HCT116 (cell line): Measurements from ENCODE around the gene LEMD3. TPM values are rescaled to one million over a fixed set of nuclear protein-coding genes. Genes with fewer than 3 reads are reported as not detected.

Source experiments
- ATAC-seq: fragments of 200-7000 bp; cut with Tn5 transposase; 2 replicates; pipeline ENCODE4 v1.9.1; 2020; ENCODE audit warnings: mild to moderate bottlenecking, moderate library complexity
- BruUV-seq: library from RNA; stranded (reverse); fragments of 400-500 nt; replicated peaks from 2 replicates; lab custom pipeline; 2021; lab: Mats Ljungman, UMichigan
- CTCF ChIA-PET: fragments of 300-600 bp; sonication (Branson Sonifier 250); formaldehyde crosslinking; loops from one replicate; lab custom pipeline; 2021; ENCODE audit warnings: antibody characterized with exemption; lab: Charles Lee
- POLR2A ChIA-PET: fragments of 300-600, 350-600 bp; sonication (Branson Sonifier 250); formaldehyde crosslinking; loops from one replicate; lab custom pipeline; 2021; ENCODE audit warnings: antibody characterized with exemption; lab: Charles Lee
- RAD21 ChIA-PET, 2 experiments: fragments of 300-600 bp; sonication (Branson Sonifier 250); formaldehyde crosslinking; loops; one replicate each; lab custom pipeline; 2023; ENCODE audit warnings: low total read pairs in 2 of 2; ENCODE audit not compliant: uncharacterized antibody in 2 of 2, unreplicated experiment in 2 of 2, low non-redundant PET in 1 of 2; lab: Charles Lee
- DNase-seq: peaks from one replicate; pipeline ENCODE4 v3.0.0-alpha.2; 2010; ENCODE audit warnings: low read depth, low spot score
- H2AFZ ChIP-seq: fragments of 200-600 bp; shearing (Covaris generic), sonication (generic); 2 replicates; pipeline ENCODE4 v1.6.1; 2017; ENCODE audit warnings: low read depth, mixed run types, mixed read lengths, antibody characterized with exemption, low read length; ENCODE audit not compliant: poor library complexity, severe bottlenecking
- H3K27ac ChIP-seq: 2 replicates; pipeline ENCODE4 v1.5.1; 2012; ENCODE audit warnings: low read depth, low read length
- H3K27me3 ChIP-seq: fragments of 200-600 bp; sonication (generic); 2 replicates; pipeline ENCODE4 v1.6.1; 2016; ENCODE audit warnings: mixed run types, low read length, mixed read lengths; ENCODE audit not compliant: insufficient read depth
- H3K36me3 ChIP-seq, 2 experiments: fragments of 200-500 bp in 1 of 2; fragments of 200-600 bp in 1 of 2; sonication (Bioruptor generic) in 1 of 2; sonication (generic) in 1 of 2; 2 replicates each; pipeline versions ENCODE4 v1.5.1 to v1.6.1; 2014 to 2016; ENCODE audit warnings: low read length in 2 of 2, inconsistent platforms in 1 of 2, mixed read lengths in 1 of 2, mixed run types in 1 of 2; ENCODE audit not compliant: insufficient read depth in 2 of 2, control insufficient read depth in 1 of 2
- H3K4me1 ChIP-seq, 2 experiments: fragments of 200-600 bp in 1 of 2; sonication (generic) in 1 of 2; 2 replicates each; pipeline versions ENCODE4 v1.5.1 to v1.6.1; 2012 to 2017; ENCODE audit warnings: low read length in 2 of 2, inconsistent platforms in 1 of 2, mild to moderate bottlenecking in 1 of 2, mixed read lengths in 1 of 2, mixed run types in 1 of 2, moderate library complexity in 1 of 2; ENCODE audit not compliant: insufficient read depth in 2 of 2, control insufficient read depth in 1 of 2
- H3K4me2 ChIP-seq: fragments of 200-600 bp; sonication (generic); 2 replicates; pipeline ENCODE4 v1.6.1; 2017; ENCODE audit warnings: mixed run types, low read length, mixed read lengths
- H3K4me3 ChIP-seq, 2 experiments: fragments of 200-600 bp in 1 of 2; sonication (generic) in 1 of 2; replicated peaks in 1 of 2; 2 replicates each; pipeline ENCODE4 v1.5.1; 2011 to 2016; ENCODE audit warnings: low read length in 2 of 2, control low read depth in 1 of 2, low read depth in 1 of 2, mild to moderate bottlenecking in 1 of 2, mixed read lengths in 1 of 2, mixed run types in 1 of 2
- H3K79me2 ChIP-seq: fragments of 200-600 bp; sonication (generic); 2 replicates; pipeline ENCODE4 v1.6.1; 2017; ENCODE audit warnings: mild to moderate bottlenecking, mixed run types, low read length, moderate library complexity, mixed read lengths; ENCODE audit not compliant: insufficient read depth
- H3K9ac ChIP-seq: fragments of 200-600 bp; sonication (generic); 2 replicates; pipeline ENCODE4 v1.6.1; 2016; ENCODE audit warnings: low read length, mixed read lengths
- H3K9me2 ChIP-seq: fragments of 200-600 bp; sonication (generic), shearing (Covaris generic); 2 replicates; pipeline ENCODE4 v1.6.1; 2017; ENCODE audit warnings: mixed run types, mild to moderate bottlenecking, moderate library complexity; ENCODE audit not compliant: insufficient read depth
- H3K9me3 ChIP-seq, 2 experiments: fragments of 200-500 bp in 1 of 2; fragments of 200-600 bp in 1 of 2; sonication (Bioruptor generic) in 1 of 2; sonication (generic) in 1 of 2; 2 replicates each; pipeline ENCODE4 v1.6.1; 2014 to 2017; ENCODE audit warnings: low read length in 2 of 2, mixed read lengths in 2 of 2, inconsistent platforms in 1 of 2, low read depth in 1 of 2, mild to moderate bottlenecking in 1 of 2, mixed run types in 1 of 2, moderate library complexity in 1 of 2; ENCODE audit not compliant: control insufficient read depth in 1 of 2, insufficient read depth in 1 of 2
- H4K20me1 ChIP-seq: fragments of 200-600 bp; sonication (generic), shearing (Covaris generic); 2 replicates; pipeline ENCODE4 v1.6.1; 2017; ENCODE audit warnings: mixed run types, mild to moderate bottlenecking, moderate library complexity; ENCODE audit not compliant: insufficient read depth
- ATF3 ChIP-seq: IDR thresholded peaks from 2 replicates; pipeline ENCODE4 v1.6.1; 2012
- CEBPB ChIP-seq: IDR thresholded peaks from 2 replicates; pipeline ENCODE4 v1.6.1; 2012; ENCODE audit warnings: low read depth
- EGR1 ChIP-seq: IDR thresholded peaks from 2 replicates; pipeline ENCODE4 v1.6.1; 2012; ENCODE audit warnings: low read depth
- EZH2 ChIP-seq: fragments of 200-600 bp; sonication (generic); IDR thresholded peaks from 2 replicates; pipeline ENCODE4 v1.6.1; 2017; ENCODE audit warnings: antibody characterized with exemption, mixed run types
- FOSL1 ChIP-seq: IDR thresholded peaks from 2 replicates; pipeline ENCODE4 v1.6.1; 2012; ENCODE audit warnings: low read depth
- MAX ChIP-seq: IDR thresholded peaks from 2 replicates; pipeline ENCODE4 v1.6.1; 2012
- POLR2A ChIP-seq: IDR thresholded peaks from 2 replicates; pipeline ENCODE4 v1.7.0; 2011; ENCODE audit warnings: borderline replicate concordance; ENCODE audit not compliant: insufficient read depth, insufficient read length; ENCODE audit errors: extremely low read depth
- SIN3A ChIP-seq: IDR thresholded peaks from 2 replicates; pipeline ENCODE4 v1.6.1; 2012; ENCODE audit warnings: low read depth
- SRF ChIP-seq: IDR thresholded peaks from 2 replicates; pipeline ENCODE4 v1.6.1; 2012; ENCODE audit warnings: low read depth
- ZBTB33 ChIP-seq: IDR thresholded peaks from 2 replicates; pipeline ENCODE4 v1.6.1; 2011; ENCODE audit warnings: mild to moderate bottlenecking, low read length, moderate library complexity; ENCODE audit not compliant: insufficient replicate concordance; ENCODE audit errors: extremely low read depth
- ZFX ChIP-seq: fragments of 450-650 bp; IDR thresholded peaks from 2 replicates; pipeline ENCODE4 v1.6.1; 2017
- intact Hi-C: fragments of 100-400 bp; cut with micrococcal nuclease; formaldehyde crosslinking; loops from 2 replicates; pipeline ENCODE4 v1.10.0; 2022
- total RNA-seq: library from RNA; stranded (reverse); gene quantifications from one replicate; pipeline ENCODE4 v1.2.1, GENCODE V29; 2021; ENCODE audit not compliant: unreplicated experiment
- TF ChIP-seq, protein P1 (sequence below): IDR thresholded peaks from 2 replicates; pipeline ENCODE4 v1.6.1; 2012; ENCODE audit warnings: low read depth
- TF ChIP-seq, protein P2 (sequence below), 3 experiments: fragments of 200-600 bp in 1 of 3; sonication (generic) in 1 of 3; IDR thresholded peaks in 2 of 3; conservative IDR thresholded peaks in 1 of 3; 2 replicates each; pipeline ENCODE4 v1.5.1; 2012 to 2017; ENCODE audit warnings: low read depth in 2 of 3, low read length in 2 of 3, antibody characterized with exemption in 1 of 3, borderline replicate concordance in 1 of 3, control low read depth in 1 of 3, mild to moderate bottlenecking in 1 of 3, mixed read lengths in 1 of 3, mixed run types in 1 of 3, moderate library complexity in 1 of 3; ENCODE audit not compliant: insufficient read depth in 1 of 3

The LEMD3 gene
- total RNA-seq, 1 experiment from 2014 or later: 28.7 TPM

GRCh38 chr12:65194949-65195348, 25.6 kb downstream of the LEMD3 start (continued):
- TF ChIP-seq, protein P1, sequence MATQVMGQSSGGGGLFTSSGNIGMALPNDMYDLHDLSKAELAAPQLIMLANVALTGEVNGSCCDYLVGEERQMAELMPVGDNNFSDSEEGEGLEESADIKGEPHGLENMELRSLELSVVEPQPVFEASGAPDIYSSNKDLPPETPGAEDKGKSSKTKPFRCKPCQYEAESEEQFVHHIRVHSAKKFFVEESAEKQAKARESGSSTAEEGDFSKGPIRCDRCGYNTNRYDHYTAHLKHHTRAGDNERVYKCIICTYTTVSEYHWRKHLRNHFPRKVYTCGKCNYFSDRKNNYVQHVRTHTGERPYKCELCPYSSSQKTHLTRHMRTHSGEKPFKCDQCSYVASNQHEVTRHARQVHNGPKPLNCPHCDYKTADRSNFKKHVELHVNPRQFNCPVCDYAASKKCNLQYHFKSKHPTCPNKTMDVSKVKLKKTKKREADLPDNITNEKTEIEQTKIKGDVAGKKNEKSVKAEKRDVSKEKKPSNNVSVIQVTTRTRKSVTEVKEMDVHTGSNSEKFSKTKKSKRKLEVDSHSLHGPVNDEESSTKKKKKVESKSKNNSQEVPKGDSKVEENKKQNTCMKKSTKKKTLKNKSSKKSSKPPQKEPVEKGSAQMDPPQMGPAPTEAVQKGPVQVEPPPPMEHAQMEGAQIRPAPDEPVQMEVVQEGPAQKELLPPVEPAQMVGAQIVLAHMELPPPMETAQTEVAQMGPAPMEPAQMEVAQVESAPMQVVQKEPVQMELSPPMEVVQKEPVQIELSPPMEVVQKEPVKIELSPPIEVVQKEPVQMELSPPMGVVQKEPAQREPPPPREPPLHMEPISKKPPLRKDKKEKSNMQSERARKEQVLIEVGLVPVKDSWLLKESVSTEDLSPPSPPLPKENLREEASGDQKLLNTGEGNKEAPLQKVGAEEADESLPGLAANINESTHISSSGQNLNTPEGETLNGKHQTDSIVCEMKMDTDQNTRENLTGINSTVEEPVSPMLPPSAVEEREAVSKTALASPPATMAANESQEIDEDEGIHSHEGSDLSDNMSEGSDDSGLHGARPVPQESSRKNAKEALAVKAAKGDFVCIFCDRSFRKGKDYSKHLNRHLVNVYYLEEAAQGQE: no peak
- TF ChIP-seq, protein P2, sequence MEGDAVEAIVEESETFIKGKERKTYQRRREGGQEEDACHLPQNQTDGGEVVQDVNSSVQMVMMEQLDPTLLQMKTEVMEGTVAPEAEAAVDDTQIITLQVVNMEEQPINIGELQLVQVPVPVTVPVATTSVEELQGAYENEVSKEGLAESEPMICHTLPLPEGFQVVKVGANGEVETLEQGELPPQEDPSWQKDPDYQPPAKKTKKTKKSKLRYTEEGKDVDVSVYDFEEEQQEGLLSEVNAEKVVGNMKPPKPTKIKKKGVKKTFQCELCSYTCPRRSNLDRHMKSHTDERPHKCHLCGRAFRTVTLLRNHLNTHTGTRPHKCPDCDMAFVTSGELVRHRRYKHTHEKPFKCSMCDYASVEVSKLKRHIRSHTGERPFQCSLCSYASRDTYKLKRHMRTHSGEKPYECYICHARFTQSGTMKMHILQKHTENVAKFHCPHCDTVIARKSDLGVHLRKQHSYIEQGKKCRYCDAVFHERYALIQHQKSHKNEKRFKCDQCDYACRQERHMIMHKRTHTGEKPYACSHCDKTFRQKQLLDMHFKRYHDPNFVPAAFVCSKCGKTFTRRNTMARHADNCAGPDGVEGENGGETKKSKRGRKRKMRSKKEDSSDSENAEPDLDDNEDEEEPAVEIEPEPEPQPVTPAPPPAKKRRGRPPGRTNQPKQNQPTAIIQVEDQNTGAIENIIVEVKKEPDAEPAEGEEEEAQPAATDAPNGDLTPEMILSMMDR (IDR thresholded peaks at IDR 0.05 in 2 of 3, conservative IDR thresholded peaks at IDR 0.05 in 1 of 3; ENCODE audit: borderline replicate concordance in 1 of 3, insufficient read depth in 1 of 3, low read depth in 2 of 3, low read length in 2 of 3): no peak

GRCh38 chr12:65195387-65196055, 26.1 kb downstream of the LEMD3 start:
- intact Hi-C loops: no loop called here
- CTCF ChIA-PET: interaction anchor here (0.8 to 2.1 kb wide), 3 partner anchors 12 to 892 kb away, joined by 3 to 6 read pairs (median 4); no protein-coding TSS in a partner anchor
- H2AFZ ChIP-seq: no peak overlapping the region
- no peak overlapping the region for H3K4me2 ChIP-seq
- peaks cover 16% of the 10 kb centered on the region; the same call in 1 of the 2 replicates for H4K20me1 ChIP-seq
- no peaks in the 10 kb centered on the region for H3K4me1 ChIP-seq
- H3K36me3 ChIP-seq: no peaks in the 10 kb centered on the region
- H3K4me3 ChIP-seq: no peak overlapping the region
- no peaks in the 10 kb centered on the region for H3K9me2 ChIP-seq
- DNase-seq: no peak
- POLR2A ChIA-PET: no interaction called here
- no peaks in the 10 kb centered on the region for H3K9me3 ChIP-seq
- no TSS peak for BruUV-seq
- H3K9ac ChIP-seq: no peak overlapping the region
- no peaks in the 10 kb centered on the region for H3K27me3 ChIP-seq
- RAD21 ChIA-PET: no interaction called here
- no peak for ATAC-seq
- H3K79me2 ChIP-seq: peaks cover 98% of the 10 kb centered on the region
- no peak overlapping the region for H3K27ac ChIP-seq
- no peak for TF ChIP-seq ATF3
- TF ChIP-seq POLR2A: no peak
- TF ChIP-seq MAX: no peak
- TF ChIP-seq ZBTB33: no peak
- TF ChIP-seq EGR1: no peak
- no peak for TF ChIP-seq ZFX
- no peak for TF ChIP-seq SRF
- TF ChIP-seq, protein P2 (IDR thresholded peaks at IDR 0.05 in 2 of 3, conservative IDR thresholded peaks at IDR 0.05 in 1 of 3; ENCODE audit: borderline replicate concordance in 1 of 3, insufficient read depth in 1 of 3, low read depth in 2 of 3, low read length in 2 of 3): no peak
- TF ChIP-seq SIN3A: no peak
- no peak for TF ChIP-seq CEBPB
- no peak for TF ChIP-seq EZH2
- no peak for TF ChIP-seq FOSL1
